ENCODE data around the gene PPIB. TPM values are rescaled to one million over a fixed set of nuclear protein-coding genes. Genes with fewer than 3 reads are reported as not detected.
A peak's percentile ranks its signal among the peaks of the same experiment; 100 is the strongest.

Gene PPIB
- total RNA-seq, 1 experiment from 2014 or later = 433 TPM

GRCh38 chr15:64143276-64143675 is 19.5 kb downstream of the PPIB start:
- no peak overlapping the region for H2AFZ ChIP-seq (ENCODE audit: low read length)
- Mint-ChIP-seq H3K9me3 (no peaks in the 10 kb centered on the region), H3K27ac (no peak overlapping the region; a peak in 1 of 7 replicates), H3K4me3 (no peak overlapping the region), H3K36me3 (ENCODE audit: insufficient read depth in 1 of 3, low read depth in 3 of 3) (peaks cover 0 to 7% (median 2%) of the 10 kb centered on the region in 3 experiments; a peak in 4 of 7 replicates), H3K27me3 (ENCODE audit: low read depth) (no peaks in the 10 kb centered on the region), H3K4me1 (peaks cover 0 to 4% of the 10 kb centered on the region in 2 experiments; a peak in 2 of 4 replicates)
- no peak overlapping the region for H3K27ac ChIP-seq (ENCODE audit: insufficient read length, low read depth, low read length)
- H3K27me3 ChIP-seq (ENCODE audit: insufficient read depth, low read length) = no peaks in the 10 kb centered on the region
- no peak overlapping the region for H2BK120ac ChIP-seq (ENCODE audit: low read depth, low read length, poor library complexity, severe bottlenecking)
- H4K5ac ChIP-seq (ENCODE audit: insufficient read length, low read depth, low read length) = no peak overlapping the region
- no peaks in the 10 kb centered on the region for H3K23me2 ChIP-seq (ENCODE audit: insufficient read length, low read depth, low read length, poor library complexity, severe bottlenecking)
- H3K9me3 ChIP-seq (ENCODE audit: control insufficient read depth, low read depth, low read length) = no peaks in the 10 kb centered on the region
- H3K14ac ChIP-seq (ENCODE audit: insufficient read depth, low read length) = no peak overlapping the region
- no peak overlapping the region for H3K23ac ChIP-seq (ENCODE audit: insufficient read length, low read depth, low read length)
- no peaks in the 10 kb centered on the region for H4K20me1 ChIP-seq (ENCODE audit: control insufficient read depth, insufficient read depth, insufficient read length)
- no peak overlapping the region for H2AK5ac ChIP-seq (ENCODE audit: insufficient read length, low read length)
- WGBS (ENCODE audit: extremely low coverage, insufficient read length, low lambda C conversion rate) = no CpG with 5 or more reads among the region's 6 CpGs
- H3K4me2 ChIP-seq (ENCODE audit: insufficient read depth, insufficient read length, low read length) = no peak overlapping the region
- no peak overlapping the region for H4K8ac ChIP-seq (replicated peaks; ENCODE audit: insufficient read length, low read depth, low read length)
- H3K79me2 ChIP-seq (ENCODE audit: insufficient read depth, low read length) = no peaks in the 10 kb centered on the region
- no peak overlapping the region for H4K91ac ChIP-seq (ENCODE audit: insufficient read length, low read depth, low read length)
- H3K79me1 ChIP-seq (ENCODE audit: insufficient read depth, low read depth, low read length, poor library complexity, severe bottlenecking) = no peaks in the 10 kb centered on the region
- no peak overlapping the region for H3K4ac ChIP-seq (ENCODE audit: low read depth, low read length)
- no peaks in the 10 kb centered on the region for H3K4me1 ChIP-seq (ENCODE audit: insufficient read depth, low read length)
- H3K56ac ChIP-seq (ENCODE audit: insufficient read length, low read depth, low read length) = no peak overlapping the region
- TF ChIP-seq CTCF (conservative IDR thresholded peaks at IDR 0.05) = peak; percentile 22; the same call in 1 of the 3 replicates
- no peak overlapping the region for H2BK15ac ChIP-seq (ENCODE audit: low read depth, low read length)
- H3K18ac ChIP-seq (ENCODE audit: insufficient read length, low read depth, low read length) = no peak overlapping the region
- no peak overlapping the region for H2BK20ac ChIP-seq (ENCODE audit: low read depth, low read length, poor library complexity, severe bottlenecking)
- no peak for DNase-seq
- no peak overlapping the region for H3T11ph ChIP-seq (ENCODE audit: low read length)
- H2BK12ac ChIP-seq (ENCODE audit: insufficient read length, low read depth, low read length) = no peak overlapping the region
- no peak overlapping the region for H2BK5ac ChIP-seq (ENCODE audit: insufficient read length, low read length)
- no peak overlapping the region for H3K9ac ChIP-seq (ENCODE audit: extremely low read depth, insufficient read length, low read length)
